ENCODE measurements around the gene IL6ST.
A peak's percentile ranks its signal among the peaks of the same experiment; 100 is the strongest.

The IL6ST gene

DNA sequence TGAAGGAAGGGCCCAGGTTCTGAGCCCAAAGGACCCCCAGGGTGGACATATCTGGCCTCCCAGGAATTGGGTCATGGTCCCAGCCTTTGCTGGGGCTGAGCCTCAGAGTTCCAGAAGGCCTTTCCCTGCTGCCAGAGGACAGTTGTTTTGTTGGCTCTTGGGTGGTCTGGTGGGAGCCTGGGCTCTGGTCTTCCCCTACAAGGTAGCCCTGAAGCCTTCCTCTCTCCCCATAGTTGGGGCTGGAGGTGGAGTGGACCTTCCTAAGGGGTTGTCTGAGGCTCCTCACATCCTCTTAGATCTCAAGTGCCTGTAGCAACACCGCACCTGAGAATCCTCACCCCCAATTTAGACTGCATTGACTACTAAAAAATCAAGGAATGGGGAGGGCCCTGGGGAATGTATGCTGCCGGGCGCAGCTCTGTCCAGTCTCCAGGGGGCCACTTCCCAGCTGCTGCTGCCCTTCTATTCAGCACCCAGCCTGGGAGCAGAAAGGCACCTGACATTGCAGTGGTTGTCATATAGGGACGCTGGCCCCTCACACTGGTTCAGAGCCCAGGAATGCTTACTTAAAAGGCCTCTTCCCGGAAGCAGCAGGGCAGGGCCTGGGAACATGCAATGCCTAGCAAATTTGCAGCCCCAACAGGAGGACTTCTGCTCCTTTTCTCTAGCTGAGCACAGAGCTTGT lies 77.2 kb downstream of the IL6ST start:
- DNase-seq = no peak

DNA sequence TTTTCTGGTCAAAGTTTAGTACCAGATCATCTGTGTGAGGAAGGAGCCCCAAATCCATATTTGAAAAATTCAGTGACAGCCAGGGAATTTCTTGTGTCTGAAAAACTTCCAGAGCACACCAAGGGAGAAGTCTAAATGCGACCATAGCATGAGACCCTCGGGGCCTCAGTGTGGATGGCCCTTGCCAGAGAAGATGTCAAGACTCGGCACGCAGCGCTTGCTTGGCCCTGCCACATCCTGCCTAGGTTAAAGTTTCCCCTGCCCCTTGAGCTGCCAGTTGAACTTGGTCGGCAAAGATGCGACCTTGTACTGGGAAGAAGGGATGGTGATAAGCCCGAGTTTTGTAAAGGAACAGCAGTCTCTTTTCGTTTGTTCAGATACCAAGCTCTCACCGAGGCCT lies 77.8 kb downstream of the IL6ST start:
- DNase-seq = no peak

DNA sequence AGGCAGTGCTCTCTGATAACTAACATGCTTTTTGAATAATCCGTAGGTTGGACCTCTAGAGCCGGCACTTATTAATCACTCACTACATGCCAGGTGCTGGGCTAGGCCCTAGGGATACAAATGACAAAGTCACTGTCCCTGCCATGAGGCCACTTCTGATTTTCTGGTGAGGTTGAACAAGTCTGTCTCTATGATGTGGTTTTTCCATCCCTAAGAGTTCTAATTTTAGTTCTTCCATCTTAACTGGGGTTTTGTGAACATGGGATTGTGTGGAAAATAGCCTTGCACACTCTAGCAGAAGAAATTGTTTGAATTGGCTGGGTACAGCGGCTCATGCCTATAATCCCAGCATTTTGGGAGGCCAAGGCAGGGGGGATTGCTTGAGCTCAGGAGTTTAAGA lies 79.0 kb downstream of the IL6ST start:
- no peak for DNase-seq

- DNase-seq = no peak
Measured at GRCh38 chr5:55914971-55915370, 79.8 kb downstream of the IL6ST start.

- no peak for DNase-seq
Measured at GRCh38 chr5:55913466-55914413, 81.0 kb downstream of the IL6ST start.

GRCh38 chr5:55911784-55912653 lies 82.7 kb downstream of the IL6ST start:
- DNase-seq = no peak

DNA sequence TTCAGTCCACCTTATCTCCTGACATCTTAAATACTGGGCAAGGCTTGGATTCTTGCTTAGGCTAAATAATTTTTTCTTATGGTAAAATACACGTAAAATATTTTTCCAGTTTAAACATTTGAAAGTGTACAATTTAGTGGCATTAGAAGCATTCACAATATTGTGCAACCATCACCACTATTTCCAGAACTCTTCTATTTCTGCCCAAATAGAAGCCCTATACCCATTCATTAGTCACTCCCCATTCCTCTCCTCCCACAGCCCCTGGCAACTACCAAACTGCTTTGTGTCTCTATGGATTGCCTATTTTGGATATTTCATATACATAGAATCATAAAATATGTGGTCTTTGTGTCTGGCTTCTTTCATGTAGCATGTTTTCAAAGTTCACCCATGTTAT lies 86.0 kb downstream of the IL6ST start:
- DNase-seq = no peak

- no peak for DNase-seq
Measured at GRCh38 chr5:55907927-55908326, 86.8 kb downstream of the IL6ST start.

- DNase-seq = no peak
Measured at GRCh38 chr5:55905251-55905650, 89.5 kb downstream of the IL6ST start.

DNA sequence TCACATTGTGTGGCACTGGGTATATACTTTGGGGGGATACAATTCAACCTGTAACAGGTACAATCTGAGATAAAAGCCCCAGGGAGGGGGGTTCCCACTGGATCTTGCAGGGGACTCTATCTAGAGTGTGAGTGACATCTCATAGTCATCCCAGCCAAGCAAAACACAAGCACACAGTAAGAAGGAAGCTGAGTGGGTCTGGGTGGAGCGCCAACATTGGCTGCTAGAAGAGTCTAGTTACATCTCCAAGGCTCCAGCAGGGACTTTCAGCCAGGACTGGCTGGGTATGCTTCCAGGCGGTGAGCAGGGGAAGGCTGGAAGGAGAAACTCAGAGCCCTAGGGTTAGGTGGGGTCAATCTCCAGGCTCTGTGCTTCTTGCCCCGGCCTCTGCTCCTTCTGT lies 90.6 kb downstream of the IL6ST start:
- DNase-seq = no peak

DNA sequence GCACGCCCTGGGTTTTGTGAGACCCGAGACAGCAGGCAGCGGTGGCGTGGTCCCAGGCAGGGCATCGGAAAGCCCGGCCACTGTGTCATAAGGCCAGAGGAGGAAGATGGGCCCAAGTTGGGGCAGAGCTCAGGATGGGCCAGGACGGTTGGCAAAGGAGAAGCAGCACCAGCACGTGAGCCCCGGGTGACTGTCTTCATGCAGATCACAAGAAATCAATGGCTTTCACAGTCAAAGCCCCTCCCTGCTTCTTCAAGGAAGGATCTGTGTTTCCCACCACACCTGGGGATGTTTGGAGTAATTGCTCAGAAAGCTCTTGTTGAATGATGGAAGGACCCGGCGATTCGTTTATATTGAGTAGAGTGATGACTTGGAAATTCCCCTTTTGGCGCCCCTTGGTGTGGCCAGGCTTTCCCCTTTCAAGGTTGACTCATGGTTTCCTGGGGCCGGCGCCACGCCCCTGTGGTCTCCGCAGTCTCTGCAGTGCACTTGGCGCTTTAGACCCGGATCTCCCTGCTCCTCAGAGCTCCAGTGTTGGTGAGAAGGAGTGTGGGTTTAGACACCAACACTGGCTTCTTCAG lies 91.6 kb downstream of the IL6ST start:
- DNase-seq = peak in 1 of 4 experiments; percentile 3

- DNase-seq = no peak
Measured at GRCh38 chr5:55902696-55903095, 92.1 kb downstream of the IL6ST start.

- no peak for DNase-seq
Measured at GRCh38 chr5:55900776-55901175, 94.0 kb downstream of the IL6ST start.

DNA sequence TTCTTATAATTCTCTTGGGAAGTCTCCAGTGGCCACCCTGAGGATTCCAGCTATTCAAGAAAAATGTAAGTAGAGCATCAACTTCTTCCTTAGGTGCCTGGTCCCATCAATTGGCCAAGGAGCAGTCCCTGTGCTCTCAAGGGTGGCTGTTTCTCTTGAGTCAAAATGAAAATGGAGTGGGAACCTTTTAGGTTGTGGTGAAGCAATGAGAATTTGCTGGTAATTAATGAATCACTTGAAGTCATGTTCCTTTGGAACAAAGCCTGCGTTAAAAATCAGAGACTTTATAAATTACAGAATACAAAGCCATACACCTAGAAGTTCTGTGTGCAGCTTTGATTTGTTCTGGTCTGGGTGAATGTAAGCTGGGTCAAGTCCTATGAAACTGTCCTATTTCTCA lies 94.7 kb downstream of the IL6ST start:
- no peak for DNase-seq

- DNase-seq = no peak
Measured at GRCh38 chr5:55899344-55899743, 95.4 kb downstream of the IL6ST start.

DNA sequence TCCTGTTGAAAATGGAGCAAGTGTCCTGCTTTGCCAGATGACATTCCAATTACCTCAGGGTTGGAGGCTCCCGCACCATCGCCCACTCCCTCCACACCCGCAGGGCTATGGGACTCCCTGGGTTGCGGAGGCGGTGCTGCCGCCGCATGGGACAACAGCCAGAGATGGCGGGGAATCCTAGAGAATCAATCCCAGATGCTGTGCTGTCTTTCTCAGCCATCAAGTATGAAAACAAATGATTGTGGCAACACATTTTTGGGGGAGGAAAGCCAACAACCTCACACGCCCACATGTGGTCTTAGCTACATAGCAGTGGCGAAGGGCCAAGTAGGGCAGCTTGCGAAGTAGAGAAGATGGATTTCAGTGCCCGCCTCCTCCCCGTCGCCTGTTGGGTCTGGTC lies 96.9 kb downstream of the IL6ST start:
- no peak for DNase-seq

DNA sequence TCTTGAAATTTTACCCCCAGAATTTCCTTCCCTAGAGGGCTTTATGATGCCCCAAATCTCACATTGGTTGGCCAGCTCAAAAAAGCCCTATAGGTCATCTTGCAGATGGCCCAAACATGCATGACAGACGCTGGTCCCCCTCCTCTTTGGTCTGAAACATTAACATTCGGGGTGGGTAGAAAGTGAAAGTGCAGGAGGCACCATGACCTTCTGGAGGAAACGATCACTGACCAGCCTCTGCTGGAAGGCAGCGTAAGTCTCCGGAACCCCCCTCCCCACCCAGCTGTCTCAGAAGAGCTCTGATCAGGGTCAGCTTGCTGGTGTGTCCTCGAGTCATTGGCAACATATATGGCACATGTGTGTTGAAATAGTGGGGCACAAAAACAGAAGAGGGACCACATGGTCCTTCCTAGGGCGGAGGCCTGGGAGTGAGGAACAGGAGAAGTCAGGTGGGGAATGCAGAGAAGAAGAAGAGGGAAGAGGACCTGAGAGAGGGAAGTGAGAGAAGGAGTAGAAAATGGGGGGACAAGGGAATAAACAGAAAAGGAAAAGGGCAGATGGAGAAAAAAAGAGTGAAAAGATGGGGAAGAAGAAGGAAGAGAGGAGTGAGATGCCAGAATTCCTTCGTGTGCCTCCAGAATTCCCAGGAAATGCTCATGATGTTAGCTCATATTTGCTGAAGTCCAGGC lies 97.4 kb downstream of the IL6ST start:
- no peak for DNase-seq

DNA sequence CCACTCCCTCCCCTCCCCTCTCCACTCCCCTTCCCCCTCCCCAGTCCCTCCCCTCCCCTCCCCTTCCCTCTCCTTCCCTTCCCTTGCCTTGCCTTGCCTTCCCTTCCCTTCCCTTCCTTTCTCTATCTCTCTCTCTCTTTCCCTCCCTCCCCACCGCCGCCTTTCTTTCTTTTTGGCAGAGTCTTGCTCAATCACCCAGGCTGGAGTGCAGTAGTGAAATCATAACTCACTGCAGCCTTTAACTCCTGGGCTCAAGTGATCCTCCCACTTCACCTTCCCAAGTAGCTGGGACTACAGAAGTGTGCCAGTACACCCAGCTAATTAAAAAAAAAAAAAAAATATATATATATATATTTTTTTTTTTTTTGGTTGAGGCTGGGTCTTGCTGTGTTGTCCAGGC lies 98.1 kb downstream of the IL6ST start:
- no peak for DNase-seq

- no peak for DNase-seq
Measured at GRCh38 chr5:55896238-55896637, 98.5 kb downstream of the IL6ST start.

DNA sequence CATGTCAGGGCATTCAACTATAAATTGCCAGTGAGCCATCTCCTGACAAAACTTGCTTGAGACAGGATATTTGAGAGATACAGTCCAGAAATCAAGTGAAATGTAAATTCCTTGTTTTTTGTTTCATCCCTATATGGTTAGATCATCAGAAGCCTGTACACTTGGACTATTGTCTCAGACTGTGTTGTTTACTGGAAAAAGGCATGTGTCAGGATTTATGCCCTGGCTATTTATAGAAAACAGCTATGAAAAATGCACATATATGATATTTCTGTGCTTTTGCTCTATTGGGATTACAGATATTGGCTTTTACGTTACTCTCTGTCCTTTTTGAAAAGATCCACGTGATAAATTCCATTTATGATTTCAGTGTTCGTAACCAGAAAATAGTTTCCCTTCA lies 99.4 kb downstream of the IL6ST start:
- DNase-seq = no peak

DNA sequence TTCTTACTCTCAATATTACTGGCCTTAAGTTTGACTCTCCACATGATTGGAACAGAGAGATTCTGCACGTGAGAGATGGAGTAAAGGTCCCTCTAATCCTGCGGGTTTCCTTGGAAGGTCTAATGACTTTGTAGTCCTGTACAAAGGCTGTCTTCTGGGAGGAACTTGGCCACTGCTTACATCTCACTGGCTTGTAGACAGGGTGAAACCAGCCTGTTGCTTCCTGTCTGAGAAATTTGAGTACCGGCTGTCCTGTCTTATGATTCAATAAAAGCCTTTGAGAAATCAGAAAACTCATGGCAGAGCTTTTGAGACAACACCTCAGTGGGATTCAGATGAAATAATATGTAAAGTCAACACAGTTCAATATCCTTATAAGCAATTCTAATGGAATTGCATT lies 100.6 kb downstream of the IL6ST start:
- DNase-seq = no peak

DNA sequence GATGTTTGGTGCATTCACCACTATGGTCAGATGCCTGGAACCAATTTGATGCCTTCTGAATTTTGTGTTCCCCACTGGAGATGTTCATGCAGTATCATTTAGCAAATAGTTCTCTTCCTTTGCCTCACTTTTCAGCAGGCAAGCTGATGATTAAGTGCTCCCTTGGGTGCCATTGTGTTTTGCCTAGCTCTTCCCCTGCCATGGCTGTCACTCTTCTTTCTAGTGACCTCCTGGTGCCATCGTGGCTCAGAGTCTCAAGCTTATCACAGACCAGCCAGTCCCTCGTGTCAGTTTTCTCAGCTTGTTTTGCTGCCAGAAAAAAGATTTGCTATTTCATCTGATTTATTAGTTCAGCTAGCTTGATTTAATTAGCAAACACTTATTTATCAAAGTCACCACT lies 102.3 kb downstream of the IL6ST start:
- no peak for DNase-seq
